ENCODE data around the gene CDH13. TPM values are rescaled to one million over a fixed set of nuclear protein-coding genes. Genes with fewer than 3 reads are reported as not detected.

The CDH13 gene
- total RNA-seq, 1 donor from 2014 or later = 25.7 TPM

DNA sequence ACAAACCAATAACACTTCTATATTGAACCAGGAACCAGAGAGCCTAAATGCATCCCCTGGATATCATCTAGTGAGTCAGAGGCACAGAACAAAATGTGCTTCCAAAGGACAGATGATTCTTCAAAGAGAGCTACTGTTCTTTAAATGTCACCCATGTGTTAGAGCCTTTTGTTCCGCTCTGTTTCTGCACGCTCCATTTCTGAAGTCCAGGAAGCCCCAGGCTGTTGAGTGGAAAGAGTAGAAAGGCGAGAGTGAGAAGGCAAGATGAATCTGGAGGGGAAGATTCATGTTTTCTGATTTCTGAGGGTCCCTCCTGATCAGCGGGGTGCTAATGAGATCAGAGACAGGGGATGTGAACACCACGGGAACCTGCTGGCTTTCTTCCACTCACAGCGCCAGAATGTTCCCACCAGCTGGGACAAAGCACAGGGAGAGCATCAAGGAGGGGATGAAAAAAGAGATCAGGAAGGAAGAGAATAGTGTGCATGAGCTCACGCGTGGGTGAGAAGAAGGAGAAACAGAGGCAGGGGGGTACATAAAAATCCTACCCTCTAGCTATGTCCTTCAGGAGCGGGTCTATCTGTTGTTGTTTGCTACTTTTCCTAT lies 621.1 kb downstream of the CDH13 start:
- no peak for FAIRE-seq
- DNase-seq (ENCODE audit: low spot score in 2 of 2) = no peak

DNA sequence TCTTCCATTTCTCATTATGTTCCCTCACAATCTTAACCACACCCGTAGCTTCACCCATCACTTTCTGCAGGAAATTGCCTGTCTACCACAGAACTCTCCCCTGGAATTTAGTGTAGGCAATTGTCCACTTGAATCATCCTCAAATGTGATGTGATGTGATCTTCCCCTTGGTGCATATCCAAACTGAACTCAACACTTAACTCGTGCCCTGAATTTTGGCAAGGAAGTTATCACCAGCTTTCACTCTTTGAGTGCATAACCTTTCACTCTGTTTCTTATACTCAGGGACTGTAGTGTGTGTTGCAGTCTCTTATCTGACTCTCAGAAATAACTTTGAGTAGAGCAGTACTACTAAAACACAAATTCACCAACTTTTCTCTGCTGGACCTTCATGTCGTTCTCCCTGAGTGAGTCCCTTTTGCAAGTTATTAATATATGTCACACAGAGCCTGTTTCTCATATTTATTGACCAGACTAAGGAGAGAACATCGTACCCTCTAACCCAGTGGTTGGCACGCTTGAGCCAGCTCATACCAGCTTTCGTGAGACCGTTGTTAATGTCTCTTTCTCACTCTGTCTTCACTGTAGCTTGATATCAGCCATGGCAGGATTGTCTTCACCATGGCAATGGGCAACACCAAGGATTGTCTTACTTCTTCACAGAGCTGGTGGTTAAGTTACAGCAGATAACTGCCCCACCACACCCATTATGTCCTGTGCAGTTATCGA lies 622.1 kb downstream of the CDH13 start:
- no peak for FAIRE-seq
- no peak for DNase-seq (ENCODE audit: low spot score in 2 of 2)

DNA sequence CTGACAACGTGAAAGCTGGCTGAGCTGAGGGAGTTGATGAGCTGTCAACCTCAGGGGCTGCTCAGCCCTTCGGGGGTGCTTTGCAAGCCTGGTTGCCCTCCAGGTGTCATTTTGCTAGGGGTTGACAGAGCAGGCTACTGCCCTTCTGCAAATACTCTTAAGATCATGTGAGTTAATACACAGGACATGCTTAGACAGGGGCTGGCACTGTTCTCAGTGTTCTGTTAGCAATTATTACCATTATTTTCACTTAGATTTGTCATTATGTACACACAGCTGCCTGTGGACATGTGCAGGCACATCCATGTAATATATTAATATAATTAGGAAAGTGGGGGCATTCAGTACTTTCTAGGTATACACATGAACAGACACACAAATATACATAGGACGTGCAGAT lies 626.8 kb downstream of the CDH13 start:
- no peak for DNase-seq (ENCODE audit: low spot score in 2 of 2)
- FAIRE-seq = no peak

DNA sequence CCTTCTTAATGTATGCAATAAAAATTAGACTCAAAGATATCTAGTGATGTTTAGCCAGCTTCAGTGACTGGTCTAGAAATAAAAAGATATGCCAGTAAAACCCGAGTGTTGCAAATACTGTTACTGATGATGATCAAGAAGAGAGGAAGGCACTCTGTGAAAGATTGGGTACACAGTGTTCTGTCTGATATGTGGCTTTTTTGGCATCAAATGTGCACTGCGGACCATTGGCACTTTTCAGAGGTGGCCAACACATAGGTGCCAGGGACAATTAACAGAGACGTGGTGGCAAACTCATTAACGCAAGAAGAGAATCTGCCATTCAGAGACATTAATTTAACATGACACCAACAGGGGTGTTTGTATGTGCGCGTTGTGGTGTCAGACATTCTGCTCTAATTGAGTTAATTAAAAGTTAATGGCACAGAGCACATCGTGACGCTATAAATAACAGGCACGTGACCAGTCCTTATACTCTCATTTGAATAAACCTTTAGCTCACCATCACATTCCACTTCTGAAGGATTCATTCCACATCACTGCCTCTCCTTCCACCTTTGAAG lies 631.7 kb downstream of the CDH13 start:
- no peak for FAIRE-seq
- no peak for DNase-seq (ENCODE audit: low spot score in 2 of 2)

DNA sequence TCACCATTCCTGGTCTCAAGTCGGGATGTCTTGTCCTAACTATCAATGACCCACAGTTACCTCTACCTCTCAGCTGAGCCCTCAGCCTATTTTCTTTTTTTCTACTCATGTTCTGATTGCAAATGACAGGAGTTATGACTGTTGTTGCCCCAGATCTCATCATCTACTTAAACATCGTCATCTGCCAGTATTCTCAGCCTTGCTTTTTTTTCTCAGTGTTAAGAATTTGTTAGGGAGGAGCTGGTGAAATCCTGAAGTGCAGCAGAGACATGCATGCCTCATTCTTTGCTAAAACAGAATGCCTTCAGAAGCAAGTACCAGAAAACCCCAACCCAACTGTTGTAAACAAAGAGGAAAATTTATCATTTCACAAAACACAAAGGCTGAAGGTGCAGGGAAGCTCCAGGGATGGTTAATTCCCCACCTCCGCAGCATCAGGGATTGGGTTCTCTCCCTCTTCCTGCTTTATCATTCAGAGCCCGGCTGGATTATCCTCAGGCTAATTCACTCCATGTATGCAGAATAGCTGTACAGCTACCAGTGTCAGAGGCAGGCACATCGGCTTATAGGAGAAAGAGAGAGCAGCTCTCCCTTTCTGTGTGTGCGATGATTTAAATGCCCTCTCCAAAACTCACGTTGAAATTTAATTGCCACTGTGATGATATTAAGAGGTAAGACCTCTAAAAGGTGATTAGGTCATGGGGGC lies 640.2 kb downstream of the CDH13 start:
- DNase-seq (ENCODE audit: low spot score in 2 of 2) (no peak), FAIRE-seq (no peak)

DNA sequence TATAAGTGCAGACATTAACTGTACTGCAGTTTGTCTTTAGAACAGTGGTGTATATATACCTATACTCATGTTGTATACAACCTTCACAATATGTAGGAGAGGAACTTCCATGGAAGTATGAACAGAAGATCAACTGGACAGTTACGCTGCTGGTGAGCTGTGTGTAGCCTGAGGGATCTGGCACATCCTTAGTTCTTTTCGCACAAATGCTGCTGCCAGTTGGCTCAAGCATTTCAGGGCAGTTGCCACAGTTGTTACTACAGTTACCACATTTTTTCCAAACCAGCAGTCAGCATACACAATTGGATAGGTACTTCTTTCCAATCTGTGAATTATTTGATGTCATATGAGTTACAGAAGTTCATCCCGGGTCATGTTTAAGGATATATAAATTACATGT lies 641.4 kb downstream of the CDH13 start:
- no peak for DNase-seq (ENCODE audit: low spot score in 2 of 2)

DNA sequence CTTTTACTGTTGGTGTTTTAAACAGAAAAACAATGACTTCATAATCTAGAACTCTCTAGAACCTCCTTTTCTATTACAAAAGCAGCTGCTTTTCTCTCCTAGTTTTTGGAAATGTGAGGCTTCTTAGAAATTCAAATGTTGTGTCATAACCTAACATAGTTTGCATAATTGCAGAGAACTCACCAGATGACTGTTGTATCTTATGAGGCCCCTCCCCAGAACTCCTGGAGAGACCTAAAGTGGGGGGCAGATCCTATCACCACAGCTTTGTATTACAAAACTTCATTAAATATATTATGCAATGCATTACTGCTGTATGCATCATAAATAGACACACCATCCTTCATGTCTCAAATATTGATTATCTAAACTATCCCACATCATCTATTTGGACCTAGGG lies 642.3 kb downstream of the CDH13 start:
- FAIRE-seq (no peak), DNase-seq (ENCODE audit: low spot score in 2 of 2) (no peak)

More for the DNA sequence above, 641.4 kb downstream of the CDH13 start:
- FAIRE-seq = no peak

DNA sequence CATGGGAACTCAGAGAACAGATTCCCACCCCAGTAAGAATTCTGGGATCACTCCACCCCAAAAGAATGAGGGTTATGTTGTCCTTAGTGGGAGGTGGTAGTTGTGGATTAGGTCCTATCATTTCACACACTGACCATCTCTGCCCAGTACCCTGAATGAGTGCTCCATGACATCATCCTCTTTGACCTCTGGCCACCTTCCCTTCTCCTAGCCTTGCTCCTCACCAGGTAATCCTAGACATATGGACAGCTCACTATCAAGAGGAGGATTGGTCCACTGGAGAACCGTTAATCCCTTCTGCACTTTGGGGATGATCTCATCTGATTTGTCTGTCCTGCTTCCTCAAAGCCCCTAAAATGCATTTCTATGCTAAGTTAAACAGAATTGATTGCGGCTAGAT lies 642.8 kb downstream of the CDH13 start:
- DNase-seq (ENCODE audit: low spot score in 2 of 2) (no peak), FAIRE-seq (no peak)

DNA sequence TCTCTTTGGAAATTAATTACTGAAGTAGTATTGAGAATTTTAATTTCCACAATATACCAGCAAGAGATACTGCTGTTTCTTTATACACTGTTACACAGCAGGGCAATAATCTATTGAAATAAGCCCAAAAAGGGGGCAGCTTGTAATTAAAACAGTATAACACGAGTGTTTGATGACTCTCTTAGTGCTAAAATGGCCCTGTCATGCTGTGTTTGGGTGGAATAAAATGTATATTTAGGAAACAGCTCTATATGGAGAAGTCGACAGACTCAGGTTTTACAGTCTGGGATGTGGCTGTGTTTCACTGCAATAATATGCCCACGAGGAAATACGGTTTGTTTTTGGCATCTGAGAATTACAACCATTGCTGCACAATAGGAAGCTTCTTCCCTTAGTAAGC lies 643.3 kb downstream of the CDH13 start:
- FAIRE-seq (no peak), DNase-seq (ENCODE audit: low spot score in 2 of 2) (no peak)

DNA sequence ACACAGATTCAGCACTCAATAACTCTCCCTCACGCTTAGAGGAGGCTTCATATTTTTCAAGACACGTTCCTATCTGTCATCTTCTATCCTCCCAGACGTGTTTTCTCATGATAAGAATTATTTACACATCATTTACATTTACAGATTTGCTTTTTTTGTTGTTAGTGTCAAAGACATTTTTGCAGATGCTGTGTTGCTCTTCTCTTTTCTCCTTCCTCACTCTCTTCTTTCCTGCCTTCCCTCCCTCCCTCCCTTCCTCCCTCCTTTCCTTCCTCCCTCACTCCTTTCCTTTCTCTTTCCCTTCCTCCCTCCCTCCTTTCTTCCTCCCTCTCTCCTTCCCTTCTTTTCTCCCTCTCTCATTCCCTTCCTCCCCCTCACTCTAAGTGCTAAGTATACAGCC lies 643.9 kb downstream of the CDH13 start:
- FAIRE-seq (no peak), DNase-seq (ENCODE audit: low spot score in 2 of 2) (no peak)

DNA sequence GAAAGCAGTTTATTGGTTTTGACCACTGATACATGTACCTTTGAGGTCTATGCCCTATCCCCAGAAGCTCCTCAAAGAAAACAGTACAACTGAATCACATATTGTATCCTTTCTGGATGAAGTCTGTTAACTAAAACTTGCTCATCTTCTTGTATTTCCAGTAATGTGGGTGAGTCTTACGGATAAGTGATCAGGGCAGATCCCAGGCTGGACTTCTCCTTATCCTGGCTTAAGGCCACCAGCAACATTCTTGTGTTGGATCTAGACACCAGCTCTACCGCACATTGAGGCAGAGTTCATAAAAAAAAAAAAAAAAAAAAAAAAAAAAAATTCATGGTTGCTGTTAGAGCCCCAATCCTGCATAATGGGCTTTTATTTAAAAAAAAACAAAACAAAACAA lies 644.4 kb downstream of the CDH13 start:
- no peak for FAIRE-seq
- DNase-seq (ENCODE audit: low spot score in 2 of 2) = no peak

DNA sequence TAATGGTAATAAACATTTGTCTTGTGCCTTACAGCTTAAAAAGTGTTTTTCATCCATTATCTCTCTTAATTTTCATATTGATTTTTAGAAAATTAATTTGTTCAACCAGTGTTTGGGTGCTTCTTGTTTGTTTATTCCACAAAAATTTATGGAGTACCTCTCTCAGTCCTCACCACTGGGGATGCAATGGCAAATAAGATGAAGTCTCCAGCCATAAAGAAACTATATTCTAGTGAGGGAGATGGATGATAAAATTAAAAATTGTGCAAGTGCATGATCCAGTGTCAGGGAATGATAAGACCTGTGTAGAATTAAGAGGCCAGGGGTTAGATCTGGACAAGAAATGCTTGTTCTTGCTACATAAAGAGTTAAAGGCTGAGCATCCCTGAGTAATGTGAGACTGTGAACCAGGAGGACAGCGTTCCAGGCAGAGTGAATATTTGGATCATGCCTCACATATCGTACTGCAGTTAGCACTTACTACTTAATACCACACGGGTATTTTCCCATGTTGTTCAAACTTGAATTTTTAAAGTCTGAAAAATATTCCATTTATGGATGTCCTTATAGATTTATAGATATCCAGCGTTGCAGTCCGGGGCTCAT lies 645.3 kb downstream of the CDH13 start:
- DNase-seq (ENCODE audit: low spot score in 2 of 2) = no peak
- FAIRE-seq = no peak

DNA sequence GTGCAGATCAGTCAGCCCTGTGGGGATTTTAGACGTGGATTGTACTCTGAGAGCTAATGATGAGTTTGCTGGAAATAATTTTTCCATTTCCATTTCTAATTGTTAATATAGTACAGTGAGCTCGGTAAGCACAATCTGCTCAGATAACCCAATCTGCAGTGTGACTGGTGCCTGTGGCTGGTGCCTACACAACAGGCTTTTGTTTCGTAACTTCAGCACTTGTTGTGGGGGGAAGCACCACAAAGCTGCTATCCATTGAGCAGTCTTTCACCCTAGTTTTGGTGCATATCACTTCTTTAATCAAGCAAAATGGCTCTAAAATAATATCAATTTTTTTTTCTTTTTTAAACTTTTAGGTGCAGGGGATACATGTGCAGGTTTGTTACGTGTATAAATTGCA lies 646.1 kb downstream of the CDH13 start:
- DNase-seq (ENCODE audit: low spot score in 2 of 2) (no peak), FAIRE-seq (no peak)

DNA sequence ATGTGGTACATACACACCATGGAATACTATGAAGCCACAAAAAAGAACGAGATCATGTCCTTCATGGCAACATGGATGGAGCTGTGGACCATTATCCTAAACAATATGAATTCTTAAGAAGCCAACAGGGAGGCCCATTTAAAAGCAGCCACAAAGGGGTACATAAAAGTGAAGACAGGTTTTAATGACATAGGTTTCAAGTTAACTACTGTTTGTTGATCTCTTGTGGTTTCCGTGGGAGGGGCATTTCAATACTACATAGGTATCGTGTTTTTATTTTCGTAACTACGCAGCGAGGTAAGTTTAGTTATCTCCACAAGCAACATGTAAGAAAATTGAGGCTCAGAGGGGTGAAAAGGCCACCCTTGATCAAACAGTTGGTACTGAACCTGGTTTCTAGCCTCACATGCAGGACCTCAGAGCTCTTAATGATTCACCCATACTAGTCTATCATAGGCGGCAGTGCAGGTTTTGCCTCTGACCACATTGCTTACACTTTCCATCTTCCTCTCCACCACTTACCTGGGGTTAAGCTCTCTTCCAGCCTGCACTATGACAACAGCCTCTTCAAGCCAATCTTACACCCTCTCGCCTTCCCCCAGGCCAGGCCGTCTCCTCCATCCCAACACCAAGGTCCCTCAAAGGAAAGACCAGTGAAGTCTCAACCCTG lies 646.9 kb downstream of the CDH13 start:
- DNase-seq (ENCODE audit: low spot score in 2 of 2) (no peak), FAIRE-seq (no peak)

DNA sequence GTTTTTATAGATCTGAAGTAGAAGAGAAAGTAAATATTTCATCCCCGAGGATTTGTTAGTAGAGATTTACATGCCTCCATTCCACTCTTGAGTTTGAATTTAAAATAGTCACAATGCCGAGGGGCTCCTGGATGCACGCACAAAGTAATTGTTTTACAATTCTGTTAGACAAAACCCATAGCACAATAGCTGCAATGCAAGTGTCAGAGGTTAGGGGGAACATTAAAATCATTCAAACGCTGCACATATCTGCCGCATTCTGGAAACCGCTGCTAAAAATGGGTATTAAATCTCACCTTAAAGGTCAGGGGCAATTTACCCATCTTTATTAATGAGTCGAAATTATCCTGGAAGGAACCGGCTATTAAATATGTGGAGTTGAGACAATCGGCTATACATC lies 652.5 kb downstream of the CDH13 start:
- FAIRE-seq = no peak
- no peak for DNase-seq (ENCODE audit: low spot score in 2 of 2)

DNA sequence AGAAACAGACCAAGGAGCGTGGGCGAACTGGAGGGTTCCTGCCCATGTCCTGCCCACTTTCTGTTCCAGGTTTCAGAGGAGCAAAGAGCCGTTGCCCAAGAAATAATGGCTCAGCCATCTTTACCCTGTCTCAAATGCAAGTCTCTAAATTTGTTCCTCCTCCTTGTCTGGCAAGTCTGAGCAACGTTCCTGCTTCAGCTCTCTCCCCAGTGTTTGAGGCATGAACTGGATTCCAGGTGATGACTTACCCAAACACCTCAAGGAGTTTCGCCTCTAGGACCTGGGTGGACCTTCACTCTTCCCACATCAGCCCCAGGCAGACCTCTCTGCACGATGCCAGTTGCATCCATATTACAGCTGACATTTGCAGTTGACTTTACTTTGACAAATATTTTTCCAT lies 659.2 kb downstream of the CDH13 start:
- DNase-seq (ENCODE audit: low spot score in 2 of 2) (no peak), FAIRE-seq (no peak)

DNA sequence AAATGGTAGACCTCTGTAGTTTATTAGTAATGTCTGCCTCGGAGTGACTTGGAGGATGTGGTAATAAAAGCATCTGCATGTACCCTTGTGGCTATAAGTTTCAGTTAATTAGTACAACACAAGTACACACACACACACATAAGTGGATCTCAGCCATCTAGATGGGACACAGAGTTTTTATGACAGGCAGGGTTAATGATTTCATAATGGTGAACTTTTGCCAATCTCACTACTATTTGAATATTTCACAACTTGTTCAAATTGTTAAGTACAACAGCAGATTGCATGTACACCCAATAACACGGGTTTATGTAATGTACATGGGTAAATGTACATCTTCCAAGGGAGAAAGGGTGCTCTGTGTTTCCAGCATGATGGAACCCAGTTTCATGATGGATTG lies 669.7 kb downstream of the CDH13 start:
- FAIRE-seq = no peak
- no peak for DNase-seq (ENCODE audit: low spot score in 2 of 2)

DNA sequence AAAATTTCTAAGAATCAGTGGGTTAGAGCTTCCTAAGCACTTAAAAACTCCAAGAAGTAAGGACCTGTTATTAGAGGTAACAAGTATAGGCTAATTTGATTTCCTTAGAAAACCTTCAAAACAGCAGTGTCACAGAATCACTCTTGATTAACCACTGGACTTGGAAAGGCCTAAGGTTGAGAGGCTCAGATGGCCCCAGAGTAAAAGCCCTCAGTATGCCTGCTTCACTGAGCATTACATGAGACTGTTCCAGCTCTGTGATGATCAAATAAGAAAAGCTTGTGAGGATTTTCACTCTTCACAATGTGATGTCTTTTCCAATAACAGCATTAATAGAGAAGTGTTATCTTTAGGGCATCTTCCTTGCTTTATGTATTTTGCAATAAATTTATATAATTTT lies 671.8 kb downstream of the CDH13 start:
- DNase-seq (ENCODE audit: low spot score in 2 of 2) = no peak

DNA sequence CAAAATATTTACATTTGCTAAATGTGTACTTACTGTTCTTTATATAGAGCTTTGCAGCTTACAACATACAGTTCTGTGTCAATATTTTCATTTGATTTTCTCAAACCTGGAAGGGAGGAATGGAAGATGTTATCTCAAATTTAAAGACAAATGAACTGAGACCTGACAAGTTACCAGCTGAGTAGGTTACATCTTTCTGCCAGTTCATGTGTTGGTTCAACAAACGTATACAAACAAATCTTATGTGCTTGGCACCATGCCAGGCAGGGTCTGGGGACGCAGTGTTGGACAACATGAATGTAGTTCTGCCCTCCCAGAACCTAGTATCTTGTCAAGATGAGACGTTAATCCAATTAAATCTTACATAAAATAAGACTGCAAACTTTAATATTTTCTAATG lies 673.6 kb downstream of the CDH13 start:
- DNase-seq (ENCODE audit: low spot score in 2 of 2) (no peak), FAIRE-seq (no peak)

More for the DNA sequence above, 671.8 kb downstream of the CDH13 start:
- FAIRE-seq = no peak

DNA sequence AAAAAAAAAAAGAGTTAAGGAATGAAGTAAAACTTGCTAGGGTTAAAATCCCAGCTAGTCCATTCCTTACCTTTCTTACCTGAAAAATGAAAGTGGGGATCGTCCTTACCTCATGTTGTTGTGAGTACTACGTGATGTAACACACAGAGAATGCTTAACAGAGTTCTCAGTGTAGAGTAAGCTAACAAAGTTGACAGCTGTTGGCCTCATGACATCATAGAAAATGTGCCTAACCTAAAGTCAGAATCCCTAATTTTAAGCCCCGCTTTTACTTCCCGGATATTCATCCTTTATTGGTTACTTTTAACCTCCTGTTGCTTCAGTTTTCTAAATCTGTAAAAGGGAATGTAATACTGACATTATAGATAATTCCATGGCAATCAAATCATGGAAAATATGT lies 675.2 kb downstream of the CDH13 start:
- no peak for FAIRE-seq
- DNase-seq (ENCODE audit: low spot score in 2 of 2) = no peak

DNA sequence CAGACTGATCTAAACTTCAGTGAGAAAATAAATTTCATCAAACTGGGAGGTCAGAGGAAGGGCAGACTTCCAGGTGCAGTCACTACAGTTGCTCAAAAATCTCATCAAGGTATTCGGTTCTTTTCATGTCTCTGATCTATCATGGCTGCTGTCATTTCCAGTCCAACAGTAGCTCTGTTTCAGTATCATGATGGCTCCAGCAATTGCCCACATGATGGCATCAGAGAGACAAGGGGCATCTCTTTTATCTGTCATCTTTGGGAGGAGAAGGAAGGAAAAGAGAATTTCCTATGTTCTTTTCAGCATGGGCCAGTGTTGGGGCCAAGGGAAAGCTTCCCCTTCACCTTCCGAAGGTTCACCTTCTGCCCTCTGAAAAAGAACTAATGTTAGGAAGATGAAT lies 676.1 kb downstream of the CDH13 start:
- DNase-seq (ENCODE audit: low spot score in 2 of 2) (no peak), FAIRE-seq (no peak)
